A673 (cell line): ENCODE measurements around the gene NAPSA. TPM values are rescaled to one million over a fixed set of nuclear protein-coding genes. Genes with fewer than 3 reads are reported as not detected.
A peak's percentile ranks its signal among the peaks of the same experiment; 100 is the strongest.

Source experiments
- BruUV-seq: library from RNA; stranded (reverse); fragments of 400-500 nt; replicated peaks from 2 replicates; lab custom pipeline; 2021; lab: Mats Ljungman, UMichigan
- CTCF ChIA-PET: fragments of 300-600 bp; sonication (Branson Sonifier 250); formaldehyde crosslinking; loops from one replicate; lab custom pipeline; 2022; ENCODE audit warnings: antibody characterized with exemption; lab: Charles Lee
- POLR2A ChIA-PET: fragments of 300-600 bp; sonication (Branson Sonifier 250); formaldehyde crosslinking; loops from one replicate; lab custom pipeline; 2022; ENCODE audit warnings: antibody characterized with exemption; ENCODE audit not compliant: low non-redundant PET; lab: Charles Lee
- DNase-seq: peaks from one replicate; pipeline ENCODE4 v3.0.0-alpha.2; 2015; ENCODE audit warnings: low spot score
- H3K27ac ChIP-seq: fragments of 200-600 bp; sonication (generic); 2 replicates; pipeline ENCODE4 v1.5.1; 2016; ENCODE audit warnings: mixed run types, low read depth, mild to moderate bottlenecking, mixed read lengths, antibody characterized with exemption, low read length; ENCODE audit not compliant: poor library complexity, severe bottlenecking
- H3K27me3 ChIP-seq: fragments of 200-600 bp; sonication (generic); replicated peaks from 2 replicates; pipeline ENCODE4 v1.6.1; 2017; ENCODE audit warnings: mixed run types, low read depth, mild to moderate bottlenecking, mixed read lengths, antibody characterized with exemption, low read length; ENCODE audit not compliant: insufficient read depth, poor library complexity
- H3K36me3 ChIP-seq: fragments of 200-600 bp; sonication (generic); 2 replicates; pipeline ENCODE4 v1.6.1; 2016; ENCODE audit warnings: mixed run types, mild to moderate bottlenecking, mixed read lengths, antibody characterized with exemption, low read length; ENCODE audit not compliant: insufficient read depth, poor library complexity, severe bottlenecking
- H3K4me1 ChIP-seq: fragments of 200-600 bp; sonication (generic); 2 replicates; pipeline ENCODE4 v1.6.1; 2017; ENCODE audit warnings: mixed run types, mild to moderate bottlenecking, mixed read lengths, antibody characterized with exemption, low read length; ENCODE audit not compliant: insufficient read depth, poor library complexity, severe bottlenecking
- H3K4me3 ChIP-seq: fragments of 200-600 bp; sonication (generic); 2 replicates; pipeline ENCODE4 v1.5.1; 2016; ENCODE audit warnings: low read depth, mixed run types, mild to moderate bottlenecking, mixed read lengths, low read length; ENCODE audit not compliant: poor library complexity, severe bottlenecking
- H3K9me3 ChIP-seq: fragments of 200-600 bp; sonication (generic); 2 replicates; pipeline ENCODE4 v1.6.1; 2016; ENCODE audit warnings: mixed run types, low read depth, mild to moderate bottlenecking, mixed read lengths, antibody characterized with exemption, low read length; ENCODE audit not compliant: poor library complexity, severe bottlenecking
- EZH2 ChIP-seq: fragments of 200-600 bp; sonication (generic); IDR thresholded peaks from 2 replicates; pipeline ENCODE4 v1.6.1; 2017; ENCODE audit warnings: borderline replicate concordance, low read depth, mild to moderate bottlenecking, mixed read lengths, antibody characterized with exemption, low read length; ENCODE audit not compliant: poor library complexity, severe bottlenecking
- intact Hi-C: fragments of 100-400 bp; cut with micrococcal nuclease; formaldehyde crosslinking; loops from one replicate; pipeline ENCODE4 v1.10.0; 2022; ENCODE audit not compliant: unreplicated experiment
- total RNA-seq: library from RNA; stranded (reverse); gene quantifications from 2 replicates; pipeline ENCODE4 v1.2.3, GENCODE V29; 2021
- TF ChIP-seq, protein P1 (sequence below): fragments of 300-800, 200-600 bp; sonication (generic); conservative IDR thresholded peaks from 2 replicates; pipeline ENCODE4 v1.5.1; 2017; ENCODE audit warnings: low read depth, mild to moderate bottlenecking, antibody characterized with exemption, low read length, moderate library complexity, mixed read lengths

Gene NAPSA
- total RNA-seq, 1 experiment from 2014 or later, result 0.47 TPM

DNA sequence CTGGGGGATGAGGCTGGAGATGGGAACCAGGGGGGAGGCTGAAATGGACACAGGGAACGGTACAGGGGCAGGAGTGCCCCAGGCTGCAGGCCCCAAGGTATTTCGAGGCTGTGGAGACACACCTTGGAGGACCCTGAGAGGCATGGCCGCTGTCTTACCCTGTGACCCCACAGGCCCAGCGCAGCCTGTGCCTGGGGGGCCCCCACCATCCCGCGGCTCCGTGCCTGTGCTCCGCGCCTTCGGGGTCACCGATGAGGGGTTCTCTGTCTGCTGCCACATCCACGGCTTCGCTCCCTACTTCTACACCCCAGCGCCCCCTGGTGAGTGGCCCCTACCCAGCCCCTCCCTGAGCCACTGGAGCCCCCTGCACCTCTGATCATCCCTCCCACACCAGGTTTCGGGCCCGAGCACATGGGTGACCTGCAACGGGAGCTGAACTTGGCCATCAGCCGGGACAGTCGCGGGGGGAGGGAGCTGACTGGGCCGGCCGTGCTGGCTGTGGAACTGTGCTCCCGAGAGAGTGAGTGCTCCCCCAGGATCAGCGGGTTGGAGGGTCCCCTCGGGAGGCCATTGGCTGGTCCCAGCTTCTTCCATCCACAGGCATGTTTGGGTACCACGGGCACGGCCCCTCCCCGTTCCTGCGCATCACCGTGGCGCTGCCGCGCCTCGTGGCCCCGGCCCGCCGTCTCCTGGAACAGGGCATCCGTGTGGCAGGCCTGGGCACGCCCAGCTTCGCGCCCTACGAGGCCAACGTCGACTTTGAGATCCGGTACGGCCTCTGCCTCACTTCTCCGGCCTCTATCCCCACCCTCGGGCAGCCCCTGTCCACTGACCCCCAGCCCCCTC lies 36.4 kb upstream of the NAPSA start:
- POLR2A ChIA-PET, result no interaction called here
- TSS peak; percentile 30 for BruUV-seq
- Histone ChIP-seq H3K9me3 (no peaks in the 10 kb centered on the region), H3K27me3 (no peaks in the 10 kb centered on the region), H3K36me3 (peaks cover 38% of the 10 kb centered on the region), H3K4me3 (no peak overlapping the region), H3K27ac (no peak overlapping the region), H3K4me1 (no peaks in the 10 kb centered on the region)
- no peak for DNase-seq
- intact Hi-C loops, result no loop called here
- TF ChIP-seq, protein P1, sequence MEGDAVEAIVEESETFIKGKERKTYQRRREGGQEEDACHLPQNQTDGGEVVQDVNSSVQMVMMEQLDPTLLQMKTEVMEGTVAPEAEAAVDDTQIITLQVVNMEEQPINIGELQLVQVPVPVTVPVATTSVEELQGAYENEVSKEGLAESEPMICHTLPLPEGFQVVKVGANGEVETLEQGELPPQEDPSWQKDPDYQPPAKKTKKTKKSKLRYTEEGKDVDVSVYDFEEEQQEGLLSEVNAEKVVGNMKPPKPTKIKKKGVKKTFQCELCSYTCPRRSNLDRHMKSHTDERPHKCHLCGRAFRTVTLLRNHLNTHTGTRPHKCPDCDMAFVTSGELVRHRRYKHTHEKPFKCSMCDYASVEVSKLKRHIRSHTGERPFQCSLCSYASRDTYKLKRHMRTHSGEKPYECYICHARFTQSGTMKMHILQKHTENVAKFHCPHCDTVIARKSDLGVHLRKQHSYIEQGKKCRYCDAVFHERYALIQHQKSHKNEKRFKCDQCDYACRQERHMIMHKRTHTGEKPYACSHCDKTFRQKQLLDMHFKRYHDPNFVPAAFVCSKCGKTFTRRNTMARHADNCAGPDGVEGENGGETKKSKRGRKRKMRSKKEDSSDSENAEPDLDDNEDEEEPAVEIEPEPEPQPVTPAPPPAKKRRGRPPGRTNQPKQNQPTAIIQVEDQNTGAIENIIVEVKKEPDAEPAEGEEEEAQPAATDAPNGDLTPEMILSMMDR, result no peak
- TF ChIP-seq EZH2, result no peak
- CTCF ChIA-PET, result no interaction called here

DNA sequence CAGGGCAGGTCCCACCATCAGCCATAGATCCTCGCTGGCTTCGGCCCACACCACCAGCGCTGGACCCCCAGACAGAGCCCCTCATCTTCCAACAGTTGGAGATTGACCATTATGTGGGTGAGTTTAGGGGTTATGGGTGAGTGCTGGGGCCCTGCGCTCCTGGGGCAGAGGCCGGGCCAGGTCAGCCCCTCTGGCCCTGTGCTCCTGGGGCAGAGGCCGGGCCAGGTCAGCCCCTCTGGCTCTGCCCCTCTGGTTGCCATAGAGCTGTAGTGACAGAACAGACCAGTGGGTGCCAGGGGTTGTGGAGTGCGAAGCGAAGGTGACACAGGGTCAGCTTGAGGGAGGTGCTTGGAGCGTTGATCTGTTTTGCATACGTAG lies 33.9 kb upstream of the NAPSA start:
- CTCF ChIA-PET, result no interaction called here
- POLR2A ChIA-PET, result interaction anchor here (0.6 kb wide), 1 partner anchor 1916 kb away, joined by 4 read pairs; no protein-coding TSS in a partner anchor

DNA sequence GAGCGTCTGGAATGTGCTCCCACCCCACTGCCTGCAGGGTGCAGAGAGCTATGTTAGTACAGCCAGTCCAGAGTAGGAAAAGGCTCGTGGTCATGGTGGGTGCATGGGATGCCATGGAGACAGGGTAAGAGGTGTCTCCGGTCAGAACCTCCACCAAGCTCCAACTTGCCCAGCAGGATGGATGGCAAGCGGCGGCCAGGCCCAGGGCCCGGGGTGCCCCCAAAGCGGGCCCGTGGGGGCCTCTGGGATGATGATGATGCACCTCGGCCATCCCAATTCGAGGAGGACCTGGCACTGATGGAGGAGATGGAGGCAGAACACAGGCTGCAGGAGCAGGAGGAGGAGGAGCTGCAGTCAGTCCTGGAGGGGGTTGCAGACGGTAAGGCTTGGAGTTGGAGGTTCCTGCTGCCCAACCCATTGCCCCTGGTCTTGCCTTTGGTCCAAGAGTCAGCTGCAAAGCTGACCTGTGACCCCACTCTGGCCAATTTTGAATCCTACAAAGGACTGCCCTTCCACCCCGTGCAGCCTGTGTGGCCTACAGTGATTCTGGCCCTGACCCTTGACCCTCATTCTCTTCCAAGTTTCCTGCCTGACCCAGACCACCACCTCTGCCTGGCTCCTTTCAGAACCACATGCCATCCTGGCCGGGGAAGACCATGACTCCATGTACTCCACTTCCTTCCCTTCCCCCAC lies 33.4 kb upstream of the NAPSA start:
- CTCF ChIA-PET, result interaction anchor here (0.6 to 0.7 kb wide), 2 partner anchors 11 to 154 kb away, joined by 3 to 9 read pairs; no protein-coding TSS in a partner anchor

More for the DNA sequence above, 33.9 kb upstream of the NAPSA start:
- DNase-seq, result no peak
- Histone ChIP-seq H3K4me1 (no peaks in the 10 kb centered on the region), H3K27ac (no peak overlapping the region), H3K9me3 (no peaks in the 10 kb centered on the region), H3K27me3 (no peaks in the 10 kb centered on the region), H3K36me3 (peaks cover 28% of the 10 kb centered on the region), H3K4me3 (no peak overlapping the region)
- no TSS peak for BruUV-seq
- TF ChIP-seq, protein P1, result no peak
- no peak for TF ChIP-seq EZH2
- intact Hi-C loops, result no loop called here

More for the DNA sequence above, 33.4 kb upstream of the NAPSA start:
- Histone ChIP-seq H3K27ac (no peak overlapping the region), H3K4me3 (no peak overlapping the region), H3K4me1 (no peaks in the 10 kb centered on the region), H3K27me3 (no peaks in the 10 kb centered on the region), H3K9me3 (no peaks in the 10 kb centered on the region), H3K36me3 (peaks cover 25% of the 10 kb centered on the region)
- no TSS peak for BruUV-seq
- POLR2A ChIA-PET, result interaction anchor here (0.6 kb wide), 1 partner anchor 1917 kb away, joined by 4 read pairs; no protein-coding TSS in a partner anchor
- DNase-seq, result no peak
- TF ChIP-seq, protein P1, result no peak
- no peak for TF ChIP-seq EZH2
- intact Hi-C loops, result no loop called here
